ENCODE results near the gene POLR3E. TPM values are rescaled to one million over a fixed set of nuclear protein-coding genes. Genes with fewer than 3 reads are reported as not detected.

Gene POLR3E
- total RNA-seq, 4 donors from 2014 or later = 48.1 to 102 (median 67.0) TPM

DNA sequence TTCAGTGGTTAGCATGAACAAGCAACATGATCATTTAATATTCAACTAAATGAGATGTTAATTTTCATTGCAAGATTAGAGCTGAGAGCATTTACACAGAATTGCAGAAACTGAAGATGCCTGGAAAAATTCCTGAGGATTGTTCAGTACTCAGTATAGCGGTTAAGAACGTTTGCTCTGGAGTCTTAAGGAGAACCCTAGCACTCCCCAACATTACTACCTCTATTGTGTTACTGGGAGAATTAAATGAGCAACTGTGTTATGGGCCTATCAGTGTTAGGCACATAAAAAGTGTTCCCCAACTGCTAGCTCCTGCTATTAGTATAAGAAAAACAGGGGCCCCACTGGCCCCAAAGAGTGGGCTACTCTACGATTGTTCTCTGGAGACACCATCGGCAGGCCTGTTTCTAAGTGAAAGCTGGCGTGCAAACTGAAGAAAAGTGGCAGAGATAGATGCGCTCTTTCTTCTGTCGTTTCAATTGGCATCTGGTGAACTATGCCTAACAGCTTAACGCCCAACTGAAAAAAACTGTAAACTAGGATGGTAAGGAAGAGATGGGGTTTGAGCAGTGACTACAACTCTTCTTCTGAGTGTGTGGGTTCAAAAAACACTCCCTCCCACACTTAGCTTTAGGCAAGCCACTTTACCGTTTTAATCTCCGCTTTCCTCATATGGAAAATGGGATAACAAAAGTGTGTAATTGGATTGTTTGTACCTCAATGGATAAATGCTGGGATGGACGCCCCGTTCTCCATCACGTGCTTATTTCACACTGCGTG lies 75.9 kb downstream of the POLR3E start:
- H3K4me3 ChIP-seq = peak overlapping the region; percentile 75 to 95 (median 80)
- peaks cover 0 to 46% (median 14%) of the 10 kb centered on the region in 4 donors for H3K4me1 ChIP-seq
- TF ChIP-seq CTCF (IDR thresholded peaks at IDR 0.05) = no peak
- no peak for DNase-seq (ENCODE audit: low spot score in 2 of 2)
- H3K27me3 ChIP-seq = no peaks in the 10 kb centered on the region
- H3K27ac ChIP-seq = peak overlapping the region in 1 of 4 donors; percentile 88
- 36 to 44% methylated on average over 14 of the region's 14 CpGs for WGBS, 2 donors
- H3K9me3 ChIP-seq = no peaks in the 10 kb centered on the region
- H3K36me3 ChIP-seq = no peaks in the 10 kb centered on the region

GRCh38 chr16:22373662-22374310 lies 76.6 kb downstream of the POLR3E start:
- peak; percentile 17 to 27 for DNase-seq (ENCODE audit: low spot score in 2 of 2)
- Histone ChIP-seq H3K27me3 (no peaks in the 10 kb centered on the region), H3K9me3 (no peaks in the 10 kb centered on the region), H3K4me3 (peak overlapping the region; percentile 75 to 95 (median 80)), H3K36me3 (no peaks in the 10 kb centered on the region), H3K27ac (peak overlapping the region; percentile 47 to 88 (median 82)), H3K4me1 (peaks cover 0 to 46% (median 14%) of the 10 kb centered on the region in 4 donors)
- 1 to 4% methylated on average over 18 to 32 of the region's 51 CpGs for WGBS, 2 donors
- no peak for TF ChIP-seq CTCF (IDR thresholded peaks at IDR 0.05)
- TF ChIP-seq EP300 (IDR thresholded peaks at IDR 0.05) = no peak
- no peak for TF ChIP-seq POLR2A (IDR thresholded peaks at IDR 0.05)

- Histone ChIP-seq H3K9me3 (no peaks in the 10 kb centered on the region), H3K27me3 (no peaks in the 10 kb centered on the region), H3K27ac (peak within 1 kb of the TSS; percentile 47 to 88 (median 82)), H3K4me3 (peak within 1 kb of the TSS; percentile 75 to 95 (median 80)), H3K4me1 (peaks cover 0 to 41% (median 14%) of the 10 kb centered on the region in 4 donors), H3K36me3 (no peaks in the 10 kb centered on the region)
- DNase-seq (ENCODE audit: low spot score in 2 of 2) = peak; percentile 96 to 97
- TF ChIP-seq CTCF (IDR thresholded peaks at IDR 0.05) (no peak), POLR2A (IDR thresholded peaks at IDR 0.05) (peak; percentile 53 to 88), EP300 (IDR thresholded peaks at IDR 0.05) (peak in 1 of 2 donors; percentile 82)
- 0% methylated on average over 63 to 78 of the region's 96 CpGs for WGBS, 2 donors
Measured at GRCh38 chr16:22374311-22375116, 77.3 kb downstream of the POLR3E start, which contains the start of gene CDR2. Gene CDR2, minus strand, starts transcription at chr16:22374619. Its CDS starts 310 bp downstream, at chr16:22374309.

GRCh38 chr16:22375117-22375962 lies 78.1 kb downstream of the POLR3E start:
- 39 to 42% methylated on average over 28 of the region's 28 CpGs for WGBS, 2 donors
- no peak for DNase-seq (ENCODE audit: low spot score in 2 of 2)
- H3K27me3 ChIP-seq = no peaks in the 10 kb centered on the region
- H3K36me3 ChIP-seq = no peaks in the 10 kb centered on the region
- H3K27ac ChIP-seq = peak overlapping the region in 3 of 4 donors; percentile 2 to 88 (median 88)
- no peaks in the 10 kb centered on the region for H3K9me3 ChIP-seq
- peak overlapping the region; percentile 75 to 95 (median 80) for H3K4me3 ChIP-seq
- TF ChIP-seq POLR2A (IDR thresholded peaks at IDR 0.05) (no peak), EP300 (IDR thresholded peaks at IDR 0.05) (no peak), CTCF (IDR thresholded peaks at IDR 0.05) (no peak)
- peaks cover 0 to 32% (median 10%) of the 10 kb centered on the region in 4 donors for H3K4me1 ChIP-seq

Data from tibial nerve (tissue), 4 donors.